Measurements from ENCODE around the gene SSC5D.

- no peak for TF ChIP-seq ELF4 (IDR thresholded peaks at IDR 0.05)
- no peak for TF ChIP-seq BHLHE40 (IDR thresholded peaks at IDR 0.05; ENCODE audit: borderline replicate concordance)
- no peak for TF ChIP-seq ZNF384 (IDR thresholded peaks at IDR 0.05)
- TF ChIP-seq FOXM1 (IDR thresholded peaks at IDR 0.05; ENCODE audit: borderline replicate concordance), result no peak
- no peak for TF ChIP-seq TARDBP (IDR thresholded peaks at IDR 0.05)
- TF ChIP-seq SP1 (IDR thresholded peaks at IDR 0.05), result no peak
- TF ChIP-seq CTBP1 (IDR thresholded peaks at IDR 0.05; ENCODE audit: borderline replicate concordance), result no peak
Measured at GRCh38 chr19:55539090-55539984, 51.1 kb downstream of the SSC5D start.

All from HEK293T (cell line).